Measurements from ENCODE around the gene ANO10. TPM values are rescaled to one million over a fixed set of nuclear protein-coding genes. Genes with fewer than 3 reads are reported as not detected.
A peak's percentile ranks its signal among the peaks of the same experiment; 100 is the strongest.

The ANO10 gene
- total RNA-seq, 1 donor from 2014 or later: 24.9 TPM

DNA sequence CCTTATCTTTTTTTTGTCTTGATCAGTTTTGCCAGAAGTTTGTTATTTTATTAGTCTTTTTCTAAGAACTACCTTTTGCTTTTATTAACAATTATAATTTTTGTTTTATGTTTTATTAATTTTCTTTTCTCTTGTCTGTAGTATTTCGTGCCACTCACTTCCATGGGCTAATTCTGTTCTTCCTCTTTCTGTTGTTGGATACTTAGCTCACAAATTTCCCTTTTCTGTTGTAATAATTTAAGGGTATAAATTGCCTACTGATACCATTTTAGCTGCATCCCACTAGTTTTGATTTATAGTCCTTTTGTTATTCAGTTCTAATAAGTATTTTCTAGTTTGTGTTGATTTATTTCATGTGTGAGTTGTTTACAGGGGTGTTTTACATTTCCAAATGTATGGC, 286.8 kb downstream of the ANO10 start:
- Histone ChIP-seq H3K27me3 (no peaks in the 10 kb centered on the region), H3K36me3 (peaks cover 28 to 63% of the 10 kb centered on the region in 2 donors), H3K27ac (no peak overlapping the region), H3K4me3 (no peak overlapping the region), H3K4me1 (no peaks in the 10 kb centered on the region), H3K9me3 (peaks cover 21 to 49% of the 10 kb centered on the region in 2 donors)
- TF ChIP-seq, protein P1, sequence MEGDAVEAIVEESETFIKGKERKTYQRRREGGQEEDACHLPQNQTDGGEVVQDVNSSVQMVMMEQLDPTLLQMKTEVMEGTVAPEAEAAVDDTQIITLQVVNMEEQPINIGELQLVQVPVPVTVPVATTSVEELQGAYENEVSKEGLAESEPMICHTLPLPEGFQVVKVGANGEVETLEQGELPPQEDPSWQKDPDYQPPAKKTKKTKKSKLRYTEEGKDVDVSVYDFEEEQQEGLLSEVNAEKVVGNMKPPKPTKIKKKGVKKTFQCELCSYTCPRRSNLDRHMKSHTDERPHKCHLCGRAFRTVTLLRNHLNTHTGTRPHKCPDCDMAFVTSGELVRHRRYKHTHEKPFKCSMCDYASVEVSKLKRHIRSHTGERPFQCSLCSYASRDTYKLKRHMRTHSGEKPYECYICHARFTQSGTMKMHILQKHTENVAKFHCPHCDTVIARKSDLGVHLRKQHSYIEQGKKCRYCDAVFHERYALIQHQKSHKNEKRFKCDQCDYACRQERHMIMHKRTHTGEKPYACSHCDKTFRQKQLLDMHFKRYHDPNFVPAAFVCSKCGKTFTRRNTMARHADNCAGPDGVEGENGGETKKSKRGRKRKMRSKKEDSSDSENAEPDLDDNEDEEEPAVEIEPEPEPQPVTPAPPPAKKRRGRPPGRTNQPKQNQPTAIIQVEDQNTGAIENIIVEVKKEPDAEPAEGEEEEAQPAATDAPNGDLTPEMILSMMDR (IDR thresholded peaks at IDR 0.05): no peak
- intact Hi-C loops (cut with DNase I): no loop called here
- DNase-seq (ENCODE audit: low spot score in 2 of 2): no peak

DNA sequence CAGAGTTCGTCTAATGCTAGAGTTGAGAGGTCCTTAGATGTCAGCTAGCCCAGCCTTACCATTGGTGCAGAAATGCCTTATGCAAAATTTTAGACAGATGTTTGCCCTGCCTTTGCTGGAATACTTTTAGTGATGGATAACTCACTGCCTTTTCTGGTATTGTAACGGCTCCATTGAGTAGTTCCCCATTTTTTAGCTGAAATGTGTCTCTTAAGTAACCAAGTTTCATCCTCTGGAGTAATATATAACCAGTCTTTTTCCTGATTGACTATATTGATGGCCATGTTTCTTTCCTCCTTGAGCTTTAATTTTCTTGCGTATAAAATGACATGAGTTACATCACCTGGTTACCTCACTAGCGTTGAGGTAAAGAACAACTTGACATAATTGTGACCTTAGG, 290.4 kb downstream of the ANO10 start:
- Histone ChIP-seq H3K27ac (no peak overlapping the region), H3K9me3 (peaks cover 3 to 17% of the 10 kb centered on the region in 2 donors), H3K36me3 (peaks cover 15 to 30% of the 10 kb centered on the region in 2 donors), H3K4me3 (no peak overlapping the region), H3K27me3 (no peaks in the 10 kb centered on the region), H3K4me1 (peaks cover 2 to 7% of the 10 kb centered on the region in 2 donors)
- TF ChIP-seq, protein P1 (IDR thresholded peaks at IDR 0.05): no peak
- DNase-seq (ENCODE audit: low spot score in 2 of 2): no peak
- intact Hi-C loops (cut with DNase I): no loop called here

DNA sequence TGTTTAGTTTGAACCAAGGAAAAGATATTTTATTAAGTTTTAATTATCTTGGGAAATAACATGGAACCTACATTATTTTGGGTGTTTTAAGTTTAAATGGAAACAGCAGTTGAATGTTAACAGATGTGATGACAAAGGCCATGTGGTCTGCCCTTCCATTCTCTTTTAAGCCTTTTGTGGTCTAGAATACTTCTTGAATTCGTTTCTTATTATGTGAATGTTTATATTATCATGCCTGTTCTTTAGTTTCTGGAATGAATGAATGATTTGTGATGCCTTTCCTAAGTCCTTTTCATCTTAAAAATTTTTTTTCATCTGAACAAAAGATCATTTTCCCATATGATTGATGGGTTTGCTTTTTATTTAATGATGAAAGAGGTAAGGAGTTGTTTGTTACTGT, 290.8 kb downstream of the ANO10 start:
- DNase-seq (ENCODE audit: low spot score in 2 of 2): no peak
- no peak overlapping the region for H3K4me3 ChIP-seq
- H3K9me3 ChIP-seq: peaks cover 3 to 13% of the 10 kb centered on the region in 2 donors
- TF ChIP-seq, protein P1 (IDR thresholded peaks at IDR 0.05): no peak
- H3K4me1 ChIP-seq: peaks cover 2 to 10% of the 10 kb centered on the region in 2 donors
- H3K36me3 ChIP-seq: peaks cover 12 to 26% of the 10 kb centered on the region in 2 donors
- intact Hi-C loops (cut with DNase I): no loop called here
- no peaks in the 10 kb centered on the region for H3K27me3 ChIP-seq
- no peak overlapping the region for H3K27ac ChIP-seq

DNA sequence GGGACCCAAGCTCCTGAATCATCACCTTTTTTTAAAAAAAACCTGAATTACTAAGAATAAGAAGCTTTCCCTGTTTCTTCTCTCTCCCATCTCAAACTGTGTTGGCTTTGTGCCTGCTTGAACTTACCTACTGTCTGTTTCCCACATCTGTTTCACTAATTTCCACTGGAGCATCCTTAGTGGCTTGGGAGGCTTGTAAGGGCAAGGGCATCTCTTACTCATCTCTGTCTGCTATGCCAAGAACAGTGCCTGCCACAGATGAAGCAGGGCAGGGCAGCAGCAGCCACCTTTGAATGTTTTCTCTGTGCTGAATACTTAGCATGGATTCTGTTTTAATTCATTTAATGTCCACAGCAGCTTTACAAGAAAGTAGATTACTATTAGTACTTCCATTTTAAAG, 293.2 kb downstream of the ANO10 start:
- TF ChIP-seq, protein P1 (IDR thresholded peaks at IDR 0.05): no peak
- Histone ChIP-seq H3K4me3 (no peak overlapping the region), H3K27me3 (no peaks in the 10 kb centered on the region), H3K27ac (no peak overlapping the region), H3K4me1 (peaks cover 5 to 16% of the 10 kb centered on the region in 2 donors), H3K9me3 (no peaks in the 10 kb centered on the region), H3K36me3 (peaks cover 0 to 3% of the 10 kb centered on the region in 2 donors)
- intact Hi-C loops (cut with DNase I): no loop called here
- DNase-seq (ENCODE audit: low spot score in 2 of 2): no peak

DNA sequence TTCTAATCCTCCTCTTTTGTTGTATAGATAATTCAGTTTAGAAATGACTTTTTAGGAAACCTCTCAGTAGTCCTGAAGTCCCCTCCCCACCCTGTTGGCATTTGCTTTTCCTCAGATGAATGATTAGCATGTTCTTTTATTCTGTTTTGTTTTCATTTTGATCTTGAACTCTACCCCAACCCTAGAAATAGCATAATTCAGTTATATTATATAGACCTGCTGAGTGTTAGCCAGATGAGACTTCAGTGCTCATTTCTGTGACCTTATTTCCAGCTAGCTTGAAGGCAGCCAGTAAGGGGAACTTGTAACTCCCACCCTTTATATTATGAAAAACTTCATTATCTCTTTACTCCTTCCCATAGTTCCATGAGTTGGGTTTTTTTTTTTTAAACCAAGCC, 294.2 kb downstream of the ANO10 start:
- Histone ChIP-seq H3K36me3 (no peaks in the 10 kb centered on the region), H3K4me1 (peaks cover 5 to 16% of the 10 kb centered on the region in 2 donors), H3K27ac (peak overlapping the region in 1 of 2 donors; percentile 31), H3K27me3 (no peaks in the 10 kb centered on the region), H3K4me3 (no peak overlapping the region), H3K9me3 (no peaks in the 10 kb centered on the region)
- no peak for DNase-seq (ENCODE audit: low spot score in 2 of 2)
- intact Hi-C loops (cut with DNase I): no loop called here
- TF ChIP-seq, protein P1 (IDR thresholded peaks at IDR 0.05): no peak
